Astrocyte (in vitro differentiated cells and primary cell): Measurements from ENCODE around the gene PSMD1. TPM values are rescaled to one million over a fixed set of nuclear protein-coding genes. Genes with fewer than 3 reads are reported as not detected.

Experiments
- DNase-seq: peaks from one replicate; pipeline ENCODE4 v3.0.0-alpha.2; 2010; ENCODE audit warnings: low read depth
- FAIRE-seq: peaks from 2 replicates; lab custom pipeline; 2011; peaks lifted over from hg19 to GRCh38; lab: Jason Lieb, UNC
- H2AFZ ChIP-seq: 2 replicates; pipeline ENCODE4 v1.6.0; 2012; ENCODE audit warnings: low read depth, low read length, inconsistent platforms
- H3K27ac ChIP-seq: 2 replicates; pipeline ENCODE4 v1.5.1; 2011; ENCODE audit warnings: low read depth, low read length, inconsistent platforms
- H3K27me3 ChIP-seq: 2 replicates; pipeline ENCODE4 v1.6.0; 2011; ENCODE audit warnings: low read length, inconsistent platforms; ENCODE audit not compliant: insufficient read depth
- H3K36me3 ChIP-seq: 2 replicates; pipeline ENCODE4 v1.5.1; 2011; ENCODE audit warnings: low read length, inconsistent platforms; ENCODE audit not compliant: insufficient read depth
- H3K4me1 ChIP-seq: 2 replicates; pipeline ENCODE4 v1.5.1; 2011; ENCODE audit warnings: low read length, inconsistent platforms; ENCODE audit not compliant: insufficient read depth
- H3K4me2 ChIP-seq: 2 replicates; pipeline ENCODE4 v1.6.0; 2012; ENCODE audit warnings: low read length, inconsistent platforms
- H3K4me3 ChIP-seq: 2 replicates; pipeline ENCODE4 v1.5.1; 2011; ENCODE audit warnings: low read depth, mild to moderate bottlenecking, low read length, inconsistent platforms; ENCODE audit not compliant: insufficient read depth
- H3K79me2 ChIP-seq: 2 replicates; pipeline ENCODE4 v1.6.0; 2012; ENCODE audit warnings: mild to moderate bottlenecking, low read length, inconsistent platforms; ENCODE audit not compliant: insufficient read depth
- H3K9ac ChIP-seq: 2 replicates; pipeline ENCODE4 v1.6.0; 2012; ENCODE audit warnings: mild to moderate bottlenecking, low read length, inconsistent platforms
- H3K9me3 ChIP-seq: 2 replicates; pipeline ENCODE4 v1.5.1; 2012; ENCODE audit warnings: low read depth, mild to moderate bottlenecking, low read length, inconsistent platforms; ENCODE audit not compliant: insufficient read depth
- H4K20me1 ChIP-seq: 2 replicates; pipeline ENCODE4 v1.6.0; 2012; ENCODE audit warnings: low read length, inconsistent platforms; ENCODE audit not compliant: insufficient read depth
- H3K27ac Mint-ChIP-seq: one replicate; pipeline ENCODE4 v1.8.0; 2021; ENCODE audit warnings: mild to moderate bottlenecking, mixed read lengths; ENCODE audit not compliant: unreplicated experiment
- H3K27me3 Mint-ChIP-seq: one replicate; pipeline ENCODE4 v1.8.0; 2021; ENCODE audit warnings: low read depth, mixed read lengths; ENCODE audit not compliant: unreplicated experiment
- H3K36me3 Mint-ChIP-seq: one replicate; pipeline ENCODE4 v1.8.0; 2021; ENCODE audit warnings: low read depth, mixed read lengths; ENCODE audit not compliant: unreplicated experiment
- H3K4me1 Mint-ChIP-seq: one replicate; pipeline ENCODE4 v1.8.0; 2021; ENCODE audit warnings: low read depth, mixed read lengths; ENCODE audit not compliant: unreplicated experiment
- H3K4me3 Mint-ChIP-seq: one replicate; pipeline ENCODE4 v1.8.0; 2021; ENCODE audit warnings: mild to moderate bottlenecking, moderate library complexity, mixed read lengths; ENCODE audit not compliant: unreplicated experiment
- H3K9me3 Mint-ChIP-seq: one replicate; pipeline ENCODE4 v1.8.0; 2021; ENCODE audit warnings: mild to moderate bottlenecking, mixed read lengths; ENCODE audit not compliant: unreplicated experiment
- CTCF ChIP-seq: IDR thresholded peaks from 2 replicates; pipeline ENCODE4 v1.5.1; 2011; ENCODE audit warnings: low read depth, mild to moderate bottlenecking, inconsistent platforms, low read length, moderate library complexity; ENCODE audit not compliant: insufficient read depth
- EZH2 ChIP-seq: IDR thresholded peaks from 2 replicates; pipeline ENCODE4 v1.6.1; 2012; ENCODE audit warnings: mild to moderate bottlenecking, low read length, inconsistent platforms; ENCODE audit not compliant: insufficient read depth
- total RNA-seq: library from RNA; stranded (reverse); gene quantifications from 2 replicates; pipeline ENCODE4 v1.2.1, GENCODE V29; 2021

Gene PSMD1
- total RNA-seq, 1 donor from 2014 or later = 151 TPM

GRCh38 chr2:231068525-231069222 is 12.0 kb downstream of the PSMD1 start:
- Histone ChIP-seq H3K79me2 (peaks cover 23% of the 10 kb centered on the region), H3K4me2 (no peak overlapping the region)
- peaks cover 7% of the 10 kb centered on the region for H3K36me3 Mint-ChIP-seq

GRCh38 chr2:231069379-231070054 is 12.8 kb downstream of the PSMD1 start:
- H3K27me3 Mint-ChIP-seq = no peaks in the 10 kb centered on the region
- FAIRE-seq = no peak

More at GRCh38 chr2:231068525-231069222, 12.0 kb downstream of the PSMD1 start:
- Histone ChIP-seq H3K27ac (peak overlapping the region; percentile 13), H4K20me1 (peaks cover 38% of the 10 kb centered on the region), H3K27me3 (no peaks in the 10 kb centered on the region), H3K4me1 (peaks cover 9% of the 10 kb centered on the region), H2AFZ (no peak overlapping the region), H3K9me3 (no peaks in the 10 kb centered on the region), H3K4me3 (no peak overlapping the region), H3K9ac (no peak overlapping the region), H3K36me3 (peaks cover 61% of the 10 kb centered on the region)
- FAIRE-seq (no peak), DNase-seq (peak; percentile 55)
- Mint-ChIP-seq H3K27ac (no peak overlapping the region), H3K4me1 (peaks cover 10% of the 10 kb centered on the region), H3K27me3 (no peaks in the 10 kb centered on the region), H3K4me3 (no peak overlapping the region), H3K9me3 (no peaks in the 10 kb centered on the region)
- no peak for TF ChIP-seq CTCF
- no peak for TF ChIP-seq EZH2

More at GRCh38 chr2:231069379-231070054, 12.8 kb downstream of the PSMD1 start:
- H2AFZ ChIP-seq = no peak overlapping the region
- Mint-ChIP-seq H3K4me3 (no peak overlapping the region), H3K36me3 (peaks cover 6% of the 10 kb centered on the region), H3K4me1 (peaks cover 10% of the 10 kb centered on the region), H3K9me3 (no peaks in the 10 kb centered on the region), H3K27ac (peak overlapping the region; percentile 14)
- H3K4me1 ChIP-seq = peaks cover 9% of the 10 kb centered on the region
- no peak overlapping the region for H3K4me2 ChIP-seq
- H3K27me3 ChIP-seq = no peaks in the 10 kb centered on the region
- H3K36me3 ChIP-seq = peaks cover 56% of the 10 kb centered on the region
- DNase-seq = peak; percentile 73
- H3K9me3 ChIP-seq = no peaks in the 10 kb centered on the region
- no peak overlapping the region for H3K27ac ChIP-seq
- no peak overlapping the region for H3K9ac ChIP-seq
- no peak overlapping the region for H3K4me3 ChIP-seq
- TF ChIP-seq CTCF (no peak), EZH2 (no peak)
- peaks cover 15% of the 10 kb centered on the region for H3K79me2 ChIP-seq
- H4K20me1 ChIP-seq = peaks cover 29% of the 10 kb centered on the region
